PFSK-1 (cell line): ENCODE results near the gene NR3C1.

Experiments
- FOXP2 ChIP-seq: optimal IDR thresholded peaks from 2 replicates; pipeline ENCODE3; 2011; ENCODE audit warnings: borderline replicate concordance, control low read depth, inconsistent platforms; ENCODE audit not compliant: insufficient read depth; ENCODE audit errors: extremely low read length, extremely low read depth
- POLR2AphosphoS5 ChIP-seq: IDR thresholded peaks from 2 replicates; pipeline ENCODE4 v1.6.1; 2012; ENCODE audit warnings: low read depth, mild to moderate bottlenecking, control low read depth, low read length, moderate library complexity
- SIN3A ChIP-seq: IDR thresholded peaks from 2 replicates; pipeline ENCODE4 v1.6.1; 2012; ENCODE audit warnings: mild to moderate bottlenecking, low read length, moderate library complexity, borderline replicate concordance; ENCODE audit not compliant: insufficient read depth
- TAF1 ChIP-seq: IDR thresholded peaks from 2 replicates; pipeline ENCODE4 v1.6.1; 2012; ENCODE audit warnings: low read length, control low read depth, borderline replicate concordance; ENCODE audit not compliant: insufficient read depth
- TF ChIP-seq, protein P1 (sequence below), 2 experiments: IDR thresholded peaks; 2 replicates each; pipeline versions ENCODE4 v1.6.1 to v1.8.0; 2011 to 2012; ENCODE audit warnings: low read depth in 2 of 2, low read length in 2 of 2, control low read depth in 1 of 2, inconsistent platforms in 1 of 2, mild to moderate bottlenecking in 1 of 2, moderate library complexity in 1 of 2; ENCODE audit not compliant: insufficient read depth in 1 of 2

Gene NR3C1

GRCh38 chr5:143350751-143351602 lies 52.5 kb downstream of the NR3C1 start:
- no peak for TF ChIP-seq SIN3A
- no peak for TF ChIP-seq POLR2AphosphoS5
- no peak for TF ChIP-seq FOXP2
- TF ChIP-seq TAF1, result no peak
- TF ChIP-seq, protein P1, sequence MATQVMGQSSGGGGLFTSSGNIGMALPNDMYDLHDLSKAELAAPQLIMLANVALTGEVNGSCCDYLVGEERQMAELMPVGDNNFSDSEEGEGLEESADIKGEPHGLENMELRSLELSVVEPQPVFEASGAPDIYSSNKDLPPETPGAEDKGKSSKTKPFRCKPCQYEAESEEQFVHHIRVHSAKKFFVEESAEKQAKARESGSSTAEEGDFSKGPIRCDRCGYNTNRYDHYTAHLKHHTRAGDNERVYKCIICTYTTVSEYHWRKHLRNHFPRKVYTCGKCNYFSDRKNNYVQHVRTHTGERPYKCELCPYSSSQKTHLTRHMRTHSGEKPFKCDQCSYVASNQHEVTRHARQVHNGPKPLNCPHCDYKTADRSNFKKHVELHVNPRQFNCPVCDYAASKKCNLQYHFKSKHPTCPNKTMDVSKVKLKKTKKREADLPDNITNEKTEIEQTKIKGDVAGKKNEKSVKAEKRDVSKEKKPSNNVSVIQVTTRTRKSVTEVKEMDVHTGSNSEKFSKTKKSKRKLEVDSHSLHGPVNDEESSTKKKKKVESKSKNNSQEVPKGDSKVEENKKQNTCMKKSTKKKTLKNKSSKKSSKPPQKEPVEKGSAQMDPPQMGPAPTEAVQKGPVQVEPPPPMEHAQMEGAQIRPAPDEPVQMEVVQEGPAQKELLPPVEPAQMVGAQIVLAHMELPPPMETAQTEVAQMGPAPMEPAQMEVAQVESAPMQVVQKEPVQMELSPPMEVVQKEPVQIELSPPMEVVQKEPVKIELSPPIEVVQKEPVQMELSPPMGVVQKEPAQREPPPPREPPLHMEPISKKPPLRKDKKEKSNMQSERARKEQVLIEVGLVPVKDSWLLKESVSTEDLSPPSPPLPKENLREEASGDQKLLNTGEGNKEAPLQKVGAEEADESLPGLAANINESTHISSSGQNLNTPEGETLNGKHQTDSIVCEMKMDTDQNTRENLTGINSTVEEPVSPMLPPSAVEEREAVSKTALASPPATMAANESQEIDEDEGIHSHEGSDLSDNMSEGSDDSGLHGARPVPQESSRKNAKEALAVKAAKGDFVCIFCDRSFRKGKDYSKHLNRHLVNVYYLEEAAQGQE (IDR thresholded peaks at IDR 0.05; ENCODE audit: insufficient read depth in 1 of 2, low read depth in 2 of 2, low read length in 2 of 2), result no peak

- TF ChIP-seq POLR2AphosphoS5 (no peak), FOXP2 (no peak), TAF1 (no peak), SIN3A (no peak)
- TF ChIP-seq, protein P1 (IDR thresholded peaks at IDR 0.05; ENCODE audit: insufficient read depth in 1 of 2, low read depth in 2 of 2, low read length in 2 of 2), result no peak
These were observed 53.1 kb downstream of the NR3C1 start for GRCh38 chr5:143350341-143350740.

GRCh38 chr5:143349177-143349576 lies 54.3 kb downstream of the NR3C1 start:
- TF ChIP-seq SIN3A, result no peak
- TF ChIP-seq TAF1, result no peak
- no peak for TF ChIP-seq FOXP2
- TF ChIP-seq, protein P1 (IDR thresholded peaks at IDR 0.05; ENCODE audit: insufficient read depth in 1 of 2, low read depth in 2 of 2, low read length in 2 of 2), result no peak
- no peak for TF ChIP-seq POLR2AphosphoS5

GRCh38 chr5:143347698-143348344 lies 55.7 kb downstream of the NR3C1 start:
- no peak for TF ChIP-seq FOXP2
- no peak for TF ChIP-seq TAF1
- TF ChIP-seq, protein P1 (IDR thresholded peaks at IDR 0.05; ENCODE audit: insufficient read depth in 1 of 2, low read depth in 2 of 2, low read length in 2 of 2), result no peak
- no peak for TF ChIP-seq SIN3A
- TF ChIP-seq POLR2AphosphoS5, result no peak
